Measurements from ENCODE around the gene LOXL1. TPM values are rescaled to one million over a fixed set of nuclear protein-coding genes. Genes with fewer than 3 reads are reported as not detected.
A peak's percentile ranks its signal among the peaks of the same experiment; 100 is the strongest.

Gene LOXL1
- total and polyA plus RNA-seq, 9 of the 15 experiments (the other 6 are each of a cell fraction or from before 2014, with no cell fraction given) = 0.14 TPM; not detected in 8

- intact Hi-C loops (cut with micrococcal nuclease) (loop anchor here (10.0 kb wide), 1 partner anchor 618 kb away; the partner anchor contains the start of gene CLK3), in situ Hi-C loops (cut with MboI) (no loop called here)
- H3K9me3 ChIP-seq (replicated peaks; ENCODE audit: control insufficient read depth, insufficient read depth, low read depth, low read length) = no peaks in the 10 kb centered on the region
- H3K4me2 ChIP-seq (ENCODE audit: insufficient read depth, low read length) = peak overlapping the region; percentile 35
- H3K27me3 ChIP-seq (ENCODE audit: control insufficient read depth in 2 of 2, insufficient read depth in 2 of 2, low read length in 2 of 2) = no peaks in the 10 kb centered on the region; a peak in 1 of 5 replicates
- POLR2A ChIA-PET = interaction anchor here (1.0 kb wide), 1 partner anchor 9 kb away, joined by 3 read pairs; no protein-coding TSS in a partner anchor
- peak overlapping the region; percentile 94; the same call in 1 of the 2 replicates for H3K4me3 ChIP-seq
- H3K36me3 ChIP-seq (ENCODE audit: control insufficient read depth, insufficient read depth, low read length) = peaks cover 39% of the 10 kb centered on the region
- CTCF ChIA-PET (ENCODE audit: low intra/inter-chr PET ratio) = no interaction called here
- ATAC-seq (no peak), DNase-seq (ENCODE audit: extremely low read depth in 1 of 4, low spot score in 3 of 4) (peak in 1 of 4 experiments; percentile 28), FAIRE-seq (no peak)
- no TSS peak for BruUV-seq (replicated peaks)
- WGBS (ENCODE audit: insufficient coverage, low coverage, missing lambda C conversion rate) = 19% methylated on average over 5 of the region's 5 CpGs
- TF ChIP-seq UBTF (IDR thresholded peaks at IDR 0.05; ENCODE audit: borderline replicate concordance in 1 of 2, low read depth in 2 of 2, low read length in 2 of 2) = no peak
- no peak overlapping the region for H2AFZ ChIP-seq (ENCODE audit: low read depth, low read length)
- no peaks in the 10 kb centered on the region for H4K20me1 ChIP-seq (replicated peaks; ENCODE audit: control insufficient read depth, insufficient read depth, low read length)
- peaks cover 62% of the 10 kb centered on the region for H3K79me2 ChIP-seq (ENCODE audit: control insufficient read depth, insufficient read depth, low read length)
- H3K4me1 ChIP-seq (replicated peaks in 1 of 2; ENCODE audit: control insufficient read depth in 2 of 2, insufficient read depth in 2 of 2, low read length in 2 of 2) = peaks cover 18 to 29% of the 10 kb centered on the region in 2 experiments
- H3K27ac ChIP-seq (ENCODE audit: extremely low read depth, low read depth, low read length) = no peak overlapping the region
- no peak overlapping the region; a peak in 1 of 4 replicates for H3K9ac ChIP-seq (ENCODE audit: insufficient read depth in 1 of 2, low read depth in 2 of 2, low read length in 2 of 2)
- H3K9me1 ChIP-seq (ENCODE audit: control insufficient read depth, insufficient read depth, low read length) = no peaks in the 10 kb centered on the region
Measured at GRCh38 chr15:73996939-73997338, 70.7 kb downstream of the LOXL1 start.

- no peak for ATAC-seq
- intact Hi-C loops (cut with micrococcal nuclease) (loop anchor here (10.0 kb wide), 1 partner anchor 617 kb away; the partner anchor contains the start of gene CLK3), in situ Hi-C loops (cut with MboI) (no loop called here)
- Histone ChIP-seq H3K27me3 (ENCODE audit: control insufficient read depth in 2 of 2, insufficient read depth in 2 of 2, low read length in 2 of 2) (no peaks in the 10 kb centered on the region), H3K79me2 (ENCODE audit: control insufficient read depth, insufficient read depth, low read length) (peaks cover 67% of the 10 kb centered on the region), H3K9ac (ENCODE audit: insufficient read depth in 1 of 2, low read depth in 2 of 2, low read length in 2 of 2) (peak overlapping the region in 1 of 2 experiments; percentile 48; a peak in 1 of 4 replicates), H2AFZ (ENCODE audit: low read depth, low read length) (no peak overlapping the region), H3K4me3 (no peak overlapping the region), H3K36me3 (ENCODE audit: control insufficient read depth, insufficient read depth, low read length) (peaks cover 45% of the 10 kb centered on the region), H3K4me2 (ENCODE audit: insufficient read depth, low read length) (no peak overlapping the region), H3K4me1 (replicated peaks in 1 of 2; ENCODE audit: control insufficient read depth in 2 of 2, insufficient read depth in 2 of 2, low read length in 2 of 2) (peaks cover 11 to 19% of the 10 kb centered on the region in 2 experiments; a peak in 4 of 5 replicates), H3K9me3 (replicated peaks; ENCODE audit: control insufficient read depth, insufficient read depth, low read depth, low read length) (no peaks in the 10 kb centered on the region), H3K9me1 (ENCODE audit: control insufficient read depth, insufficient read depth, low read length) (no peaks in the 10 kb centered on the region), H4K20me1 (replicated peaks; ENCODE audit: control insufficient read depth, insufficient read depth, low read length) (no peaks in the 10 kb centered on the region), H3K27ac (ENCODE audit: extremely low read depth, low read depth, low read length) (no peak overlapping the region)
- no peak for FAIRE-seq
- CTCF ChIA-PET (ENCODE audit: low intra/inter-chr PET ratio) = no interaction called here
- BruUV-seq (replicated peaks) = no TSS peak
- 97% methylated on average over 15 of the region's 27 CpGs for WGBS (ENCODE audit: insufficient coverage, low coverage, missing lambda C conversion rate)
- DNase-seq (ENCODE audit: extremely low read depth in 1 of 4, low spot score in 3 of 4) = no peak
- POLR2A ChIA-PET = no interaction called here
- TF ChIP-seq ZNF644 (tag; IDR thresholded peaks at IDR 0.05; ENCODE audit: low read depth) (no peak), PML (IDR thresholded peaks at IDR 0.05; ENCODE audit: low read length) (no peak), RBFOX2 (IDR thresholded peaks at IDR 0.05; ENCODE audit: low read depth, low read length) (peak; percentile 15; the same call in 1 of the 2 replicates), PTRF (tag; IDR thresholded peaks at IDR 0.05) (no peak)
Measured at GRCh38 chr15:73997986-73998385, 71.7 kb downstream of the LOXL1 start.

Data from K562 (cell line).